HG02840 (cell line): ENCODE measurements around the gene NDUFB11.

ENCODE experiments used
- ATAC-seq: cut with Tn5 transposase; IDR thresholded peaks from one replicate; pipeline ENCODE4 v1.9.1; 2021; ENCODE audit warnings: mild to moderate bottlenecking, moderate library complexity, moderate number of reproducible peaks; ENCODE audit not compliant: unreplicated experiment, low FRiP score

NDUFB11 gene

DNA sequence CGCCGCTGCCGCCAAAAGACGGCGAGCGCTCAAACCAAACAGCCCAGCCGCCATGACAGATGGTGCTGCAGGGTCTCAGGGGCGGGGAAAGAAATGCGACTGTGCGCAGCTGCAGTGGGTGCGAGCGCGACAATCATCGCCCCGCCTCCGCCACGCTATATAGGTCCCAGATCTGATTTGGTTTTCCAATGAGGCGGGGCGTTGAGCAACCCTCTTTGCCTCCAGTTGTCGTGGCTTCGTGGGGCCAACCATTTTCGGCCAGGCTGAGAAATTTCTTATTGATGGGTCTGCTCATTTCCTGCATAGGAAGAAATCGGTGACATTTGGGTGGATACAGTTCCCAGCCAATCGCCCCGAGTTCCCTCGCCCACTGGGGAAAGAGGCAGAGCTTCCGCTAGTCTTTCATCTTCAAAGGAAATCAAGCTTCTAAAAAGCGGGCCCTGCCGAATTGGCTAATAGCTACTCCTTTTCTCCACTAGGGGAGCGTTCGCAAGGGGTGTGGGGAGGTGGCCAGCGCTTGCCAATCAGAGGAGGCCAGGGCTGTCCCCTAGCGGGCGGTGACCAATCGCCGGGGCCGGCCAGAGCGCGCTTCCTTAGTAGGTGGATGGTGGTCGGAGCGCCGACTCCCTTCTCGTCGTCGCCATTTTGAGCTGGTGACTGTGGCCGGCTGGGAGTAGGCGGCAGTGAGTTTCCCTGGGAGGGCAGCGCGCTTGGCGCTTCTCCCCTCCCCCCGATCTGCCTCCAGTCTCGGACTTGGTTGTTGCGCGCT lies at the start of gene NDUFB11, which contains the start of gene RBM10:
Gene NDUFB11, minus strand, starts transcription at position 77 of the 769 bp plus-strand sequence. Its CDS starts 23 bp downstream, at position 54.
Gene RBM10, plus strand, starts transcription at position 596 of the 769 bp plus-strand sequence. CDS start 2,261 bp downstream, outside the sequence.
- peak; percentile 89 for ATAC-seq

DNA sequence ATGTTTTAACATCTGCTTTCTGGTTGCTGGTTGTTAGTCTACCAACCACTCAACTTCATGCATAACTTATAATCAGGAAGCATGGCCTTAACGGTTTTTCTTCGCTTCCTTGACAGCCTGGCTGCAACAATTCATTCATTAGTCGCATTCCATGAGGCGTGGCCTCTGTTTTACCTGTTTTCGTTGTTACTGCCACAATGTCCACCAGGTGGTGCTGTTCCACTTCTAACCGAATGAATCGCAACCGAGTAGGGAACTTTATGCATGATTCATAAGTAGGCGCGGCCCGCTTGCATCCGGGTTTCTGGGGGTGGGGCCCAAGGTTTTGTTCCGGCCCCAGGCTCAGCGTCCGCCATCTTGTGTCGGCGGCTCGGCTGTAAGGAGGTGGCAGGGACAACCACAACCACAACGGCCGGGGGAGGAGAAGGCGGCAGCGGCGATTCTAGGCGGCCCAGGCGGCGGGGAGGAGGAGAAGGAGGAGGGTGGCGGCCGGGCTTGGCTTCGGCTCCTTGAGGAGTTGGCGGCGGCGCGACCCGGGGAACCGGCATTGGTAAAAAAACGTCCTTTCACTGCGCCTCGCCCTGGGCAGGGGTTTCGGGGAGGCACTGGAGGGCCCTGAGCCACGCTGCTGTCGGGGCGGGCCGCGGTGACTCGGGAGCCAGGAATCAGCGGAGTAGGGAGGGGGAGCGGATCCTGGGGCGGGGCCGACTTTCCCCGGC lies 49.1 kb upstream of the NDUFB11 start, which contains the start of gene UBA1:
Gene UBA1, plus strand, starts transcription at position 355 of the 719 bp plus-strand sequence. CDS start 4,974 bp downstream, outside the sequence.
- ATAC-seq: peak; percentile 79

DNA sequence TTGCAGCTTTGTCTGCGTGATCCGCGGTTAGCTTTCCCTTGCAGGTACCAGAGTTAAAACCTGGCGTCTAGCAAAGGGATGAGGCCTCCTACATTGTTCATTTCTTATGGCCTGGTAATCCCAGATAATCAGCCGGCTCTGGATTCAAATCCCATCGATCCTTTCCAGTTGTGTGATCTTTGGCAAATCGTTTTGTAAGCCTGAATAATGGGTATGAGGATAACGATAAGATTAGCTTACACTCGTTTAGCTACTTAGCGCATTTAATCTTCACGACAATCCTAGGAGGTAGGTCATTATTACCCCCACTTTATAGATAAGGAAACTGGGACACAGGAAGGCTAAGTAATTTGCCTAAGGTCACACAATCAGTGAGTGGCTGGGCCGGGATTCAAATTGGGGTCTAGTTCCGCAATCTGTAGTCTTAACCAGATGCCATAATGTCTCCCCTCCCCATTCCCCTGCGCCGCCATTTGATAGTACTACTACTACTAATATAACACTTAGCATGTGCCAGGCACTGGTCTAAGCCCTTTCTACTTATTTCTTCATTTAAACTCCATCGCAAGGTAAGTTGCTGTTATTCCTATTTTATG lies 47.4 kb upstream of the NDUFB11 start:
- no peak for ATAC-seq

DNA sequence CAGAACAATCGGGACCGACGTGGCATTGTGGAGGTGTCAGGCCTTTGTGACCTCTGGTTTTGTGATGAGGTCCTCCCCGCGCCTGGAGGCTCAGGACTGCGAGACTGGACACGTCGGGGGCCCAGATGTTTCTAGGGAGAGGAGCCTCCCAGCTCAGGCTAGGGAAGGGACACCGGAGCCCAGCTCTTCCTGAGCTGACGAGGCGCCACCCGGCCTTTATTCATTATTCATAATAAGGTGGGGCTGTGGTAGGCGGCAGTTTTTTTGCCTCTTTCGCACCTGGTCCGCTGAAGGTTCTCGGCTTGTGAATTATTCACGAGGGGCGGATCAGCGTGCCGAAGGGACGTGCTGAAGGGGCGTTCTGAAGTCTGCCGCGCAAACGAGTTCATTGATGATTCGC lies 46.8 kb upstream of the NDUFB11 start:
- no peak for ATAC-seq

DNA sequence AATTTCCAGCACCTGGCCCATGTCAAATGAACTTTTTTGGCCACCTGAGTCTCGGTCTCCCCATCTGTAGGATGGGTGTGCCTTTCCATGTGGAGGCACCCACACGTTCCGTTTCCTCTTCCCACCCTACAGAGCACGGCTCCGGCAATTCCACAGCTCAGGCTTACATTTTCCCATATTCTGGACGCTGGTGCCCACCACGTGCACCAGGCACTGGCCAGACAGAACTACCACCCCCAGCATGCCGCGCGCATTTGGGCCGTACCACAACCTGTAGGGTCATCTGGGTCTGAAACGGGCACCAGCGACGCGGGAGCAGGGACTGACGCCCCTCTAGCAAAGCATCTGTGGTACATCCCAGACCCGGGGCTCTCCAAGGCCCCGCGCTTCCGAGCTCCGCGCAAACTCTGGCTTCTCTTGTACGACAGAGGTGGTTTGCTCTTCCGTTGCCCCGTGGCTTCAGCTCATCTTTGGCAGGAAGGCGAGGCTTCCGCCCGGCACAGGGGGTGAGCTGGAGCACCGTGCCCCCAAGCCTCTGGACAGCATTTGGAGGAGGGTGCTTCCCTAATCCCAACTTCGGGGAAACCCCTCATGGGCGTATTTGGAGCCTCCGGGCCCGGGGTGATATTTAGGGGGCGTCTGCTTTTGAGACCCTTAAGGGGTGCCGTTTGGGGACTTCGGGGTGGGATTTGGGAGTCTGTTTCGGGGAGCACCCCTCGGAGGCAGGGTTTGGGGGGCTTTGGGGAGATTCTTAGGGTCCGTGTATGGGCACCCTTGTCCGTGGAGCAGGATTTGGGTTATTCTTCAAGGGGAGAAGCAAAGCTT lies 46.2 kb upstream of the NDUFB11 start:
- ATAC-seq: no peak

DNA sequence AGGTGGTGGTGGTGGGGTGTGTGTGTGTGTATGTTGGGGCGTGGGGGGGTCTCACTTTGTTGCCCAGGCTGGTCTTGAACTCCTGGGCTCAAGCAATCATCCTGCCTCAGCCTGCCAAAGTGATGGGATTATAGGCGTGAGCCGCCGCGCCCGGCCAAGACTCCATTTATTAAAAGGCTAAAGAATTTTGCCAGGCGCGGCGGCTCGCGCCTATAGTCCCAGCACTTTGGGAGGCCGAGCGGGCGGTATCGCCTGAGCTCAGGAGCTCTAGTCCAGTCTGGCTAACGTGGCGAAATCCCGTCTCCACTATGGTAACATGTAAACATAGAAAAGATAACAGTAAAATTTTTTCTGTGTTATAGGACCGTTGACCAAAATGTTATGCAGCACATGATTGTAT lies 45.4 kb upstream of the NDUFB11 start:
- ATAC-seq: no peak

DNA sequence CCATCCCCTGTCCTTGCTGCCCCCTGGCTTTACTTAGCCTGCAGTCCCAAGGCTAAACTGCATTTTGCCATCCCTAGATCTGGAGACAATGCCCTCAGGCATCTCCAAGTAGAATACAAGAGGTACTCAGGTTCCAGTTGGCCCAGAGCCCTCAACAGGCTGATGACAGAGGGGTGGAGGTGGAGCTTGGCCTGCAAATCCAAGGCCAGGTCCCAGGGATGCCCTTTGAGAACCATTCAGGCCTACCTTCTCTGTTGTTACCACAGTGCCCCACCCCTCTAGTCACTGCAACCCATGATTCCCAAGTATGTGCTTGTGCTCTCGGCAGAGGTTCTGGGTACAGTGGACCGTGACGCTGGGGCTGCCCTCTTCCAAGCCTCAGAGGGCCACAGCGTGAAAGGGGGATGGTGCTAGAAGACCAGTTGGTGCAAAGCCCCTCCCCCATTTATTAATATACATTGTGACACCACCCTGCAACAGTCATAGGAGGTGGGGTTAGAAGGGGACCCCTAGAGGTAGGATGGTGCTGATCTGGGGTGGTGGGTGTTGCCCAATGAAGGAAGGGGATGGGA lies 42.7 kb upstream of the NDUFB11 start:
- ATAC-seq: no peak

DNA sequence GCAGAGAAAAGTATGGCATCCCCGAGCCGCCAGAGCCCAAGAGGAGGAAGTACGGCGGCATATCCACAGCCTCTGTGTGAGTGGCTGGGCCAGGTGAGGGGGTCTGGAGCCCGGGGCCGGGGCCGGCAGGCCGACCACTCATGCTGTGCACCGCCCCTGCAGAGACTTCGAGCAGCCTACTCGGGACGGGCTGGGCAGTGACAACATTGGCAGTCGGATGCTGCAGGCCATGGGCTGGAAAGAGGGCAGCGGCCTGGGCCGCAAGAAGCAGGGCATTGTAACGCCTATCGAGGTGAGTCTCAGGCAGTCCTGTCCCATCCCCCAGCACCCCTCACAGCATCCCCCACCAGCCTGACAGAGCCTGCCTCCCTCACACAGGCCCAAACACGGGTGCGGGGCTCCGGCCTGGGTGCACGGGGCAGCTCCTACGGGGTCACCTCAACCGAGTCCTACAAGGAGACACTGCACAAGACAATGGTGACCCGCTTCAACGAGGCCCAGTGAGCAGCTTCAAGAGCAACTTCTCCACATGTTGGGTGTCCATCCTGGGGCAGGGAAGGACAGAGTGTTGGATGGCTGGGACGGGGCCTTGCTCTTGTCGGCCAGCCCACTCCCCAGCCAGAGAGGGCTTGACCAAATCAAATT lies 41.7 kb upstream of the NDUFB11 start:
- no peak for ATAC-seq

DNA sequence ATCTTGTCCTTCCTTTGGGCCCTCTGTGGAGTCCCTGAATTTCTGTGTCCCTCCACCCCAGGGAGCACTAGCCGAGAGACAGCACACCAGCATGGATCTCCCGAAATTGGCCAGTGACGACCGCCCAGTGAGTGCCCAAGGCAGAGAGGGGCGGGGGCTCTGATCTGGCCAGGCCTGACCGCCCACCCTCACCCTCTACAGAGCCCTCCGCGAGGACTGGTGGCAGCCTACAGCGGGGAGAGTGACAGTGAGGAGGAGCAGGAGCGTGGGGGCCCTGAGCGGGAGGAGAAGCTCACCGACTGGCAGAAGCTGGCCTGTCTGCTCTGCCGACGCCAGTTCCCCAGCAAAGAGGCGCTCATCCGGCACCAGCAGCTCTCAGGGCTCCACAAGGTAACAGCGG lies 40.7 kb upstream of the NDUFB11 start:
- no peak for ATAC-seq

DNA sequence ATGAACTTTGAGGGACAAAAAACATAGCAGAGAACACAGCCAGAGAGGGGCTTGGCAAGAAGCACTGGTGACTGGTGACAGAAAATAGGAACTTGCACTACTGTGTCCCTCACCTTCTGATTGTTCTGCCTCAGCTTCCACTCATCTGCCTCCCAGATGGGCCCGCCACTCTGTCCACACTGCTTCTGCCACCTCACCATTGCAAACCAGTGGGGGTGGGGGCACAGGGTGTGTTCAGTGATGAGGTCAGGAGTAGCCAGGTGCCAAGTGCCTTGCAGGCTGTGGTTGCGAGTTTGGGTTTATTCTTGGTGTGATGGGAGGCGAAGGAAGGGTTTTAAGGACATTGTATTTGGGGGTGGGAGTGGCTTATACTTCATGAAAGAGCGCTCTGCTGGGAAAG lies 40.0 kb upstream of the NDUFB11 start:
- no peak for ATAC-seq

DNA sequence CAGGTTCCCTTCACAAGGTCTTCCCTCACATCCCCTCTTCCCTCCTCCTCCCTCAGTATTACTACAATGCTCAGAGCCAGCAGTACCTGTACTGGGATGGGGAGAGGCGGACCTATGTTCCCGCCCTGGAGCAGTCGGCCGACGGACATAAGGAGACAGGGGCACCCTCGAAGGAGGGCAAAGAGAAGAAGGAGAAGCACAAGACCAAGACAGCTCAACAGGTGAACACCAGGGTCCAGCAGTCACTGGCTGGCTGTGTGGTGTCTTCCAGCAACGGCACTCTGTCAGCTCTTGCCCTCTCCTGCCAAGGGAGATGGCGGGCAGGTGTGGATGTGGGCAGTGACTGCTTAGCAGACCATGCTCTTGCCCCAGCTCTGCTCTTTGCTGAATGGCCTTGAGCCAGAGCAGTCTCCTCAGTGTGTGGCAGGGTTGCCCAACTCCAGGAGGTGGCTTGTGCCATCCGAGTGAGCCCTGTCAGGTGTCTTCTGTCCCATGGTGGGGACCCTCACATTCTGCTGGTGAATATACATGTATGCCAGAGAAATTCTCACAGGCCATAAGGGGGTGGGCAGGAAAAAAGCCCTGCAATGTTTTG lies 37.7 kb upstream of the NDUFB11 start:
- no peak for ATAC-seq

DNA sequence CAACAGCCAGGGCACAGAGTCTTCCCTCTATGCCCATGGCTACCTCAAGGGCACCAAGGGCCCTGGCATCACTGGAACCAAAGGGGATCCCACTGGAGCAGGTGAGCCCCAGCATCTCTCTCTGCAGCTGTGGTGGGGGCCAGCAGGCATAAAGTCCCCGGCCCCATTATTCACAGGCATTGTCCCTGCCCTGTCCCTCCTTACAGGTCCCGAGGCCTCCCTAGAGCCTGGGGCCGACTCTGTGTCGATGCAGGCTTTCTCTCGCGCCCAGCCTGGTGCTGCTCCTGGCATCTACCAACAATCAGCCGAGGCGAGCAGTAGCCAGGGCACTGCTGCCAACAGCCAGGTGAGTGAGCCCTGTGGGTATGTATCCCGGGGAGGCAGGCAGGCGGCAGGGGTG lies 36.8 kb upstream of the NDUFB11 start:
- no peak for ATAC-seq

DNA sequence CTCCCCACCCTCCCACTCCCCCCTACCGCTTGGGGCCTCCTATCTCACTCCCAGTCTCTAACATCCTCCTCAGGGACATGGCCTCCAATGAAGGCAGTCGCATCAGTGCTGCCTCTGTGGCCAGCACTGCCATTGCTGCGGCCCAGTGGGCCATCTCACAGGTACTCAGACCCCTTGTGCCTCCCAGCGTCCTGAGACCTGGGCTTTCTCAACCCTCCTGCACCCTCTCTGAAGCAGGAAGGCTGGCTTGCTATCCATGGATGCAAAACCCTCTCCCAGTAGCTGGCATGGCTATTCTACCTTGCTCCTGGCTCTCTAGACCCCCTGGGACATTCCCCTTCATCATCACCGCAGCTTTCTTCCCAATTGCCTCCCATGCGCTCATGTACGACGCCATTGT lies 35.8 kb upstream of the NDUFB11 start:
- no peak for ATAC-seq

DNA sequence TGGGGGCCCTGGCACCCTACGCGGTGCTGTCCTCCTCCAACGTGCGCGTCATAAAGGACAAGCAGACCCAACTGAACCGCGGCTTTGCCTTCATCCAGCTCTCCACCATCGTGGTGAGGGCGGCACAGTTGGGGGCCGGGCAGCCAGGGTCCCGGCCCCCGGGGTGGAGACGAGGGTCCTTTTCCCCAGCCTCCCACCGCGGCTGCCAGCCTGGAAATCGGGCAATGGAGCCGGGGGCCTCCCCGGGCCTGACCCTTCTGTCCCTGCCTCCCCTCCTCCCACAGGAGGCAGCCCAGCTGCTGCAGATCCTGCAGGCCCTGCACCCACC lies 35.4 kb upstream of the NDUFB11 start:
- no peak for ATAC-seq

DNA sequence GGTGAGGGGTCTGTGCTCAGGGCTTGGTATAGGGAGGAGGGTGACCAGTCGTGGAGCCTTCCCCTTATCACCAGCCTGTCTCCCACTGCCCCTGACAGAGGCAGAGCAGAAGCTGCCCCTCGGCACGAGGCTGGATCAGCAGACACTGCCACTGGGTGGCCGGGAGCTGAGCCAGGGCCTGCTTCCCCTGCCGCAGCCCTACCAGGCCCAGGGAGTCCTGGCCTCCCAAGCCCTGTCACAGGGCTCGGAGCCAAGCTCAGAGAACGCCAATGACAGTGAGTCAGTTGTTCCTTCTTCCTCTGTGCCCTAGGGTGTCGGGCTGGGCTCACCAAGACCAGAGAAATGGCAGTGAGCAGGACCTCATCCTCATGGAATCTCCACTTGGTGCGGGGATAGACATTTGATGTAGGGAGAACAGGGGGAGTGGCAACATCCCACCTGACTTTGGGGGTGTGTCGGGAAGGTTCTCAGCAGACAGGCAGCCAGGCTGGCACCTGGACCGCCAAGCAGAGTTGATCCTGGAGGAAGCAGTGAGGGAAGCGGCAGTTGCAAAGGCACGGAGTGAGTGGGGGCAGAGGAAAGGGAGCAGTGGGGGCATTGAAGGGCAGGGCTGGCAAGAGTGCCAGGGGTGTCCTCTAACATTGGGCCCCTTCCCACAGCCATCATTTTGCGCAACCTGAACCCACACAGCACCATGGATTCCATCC lies 34.9 kb upstream of the NDUFB11 start:
- no peak for ATAC-seq

DNA sequence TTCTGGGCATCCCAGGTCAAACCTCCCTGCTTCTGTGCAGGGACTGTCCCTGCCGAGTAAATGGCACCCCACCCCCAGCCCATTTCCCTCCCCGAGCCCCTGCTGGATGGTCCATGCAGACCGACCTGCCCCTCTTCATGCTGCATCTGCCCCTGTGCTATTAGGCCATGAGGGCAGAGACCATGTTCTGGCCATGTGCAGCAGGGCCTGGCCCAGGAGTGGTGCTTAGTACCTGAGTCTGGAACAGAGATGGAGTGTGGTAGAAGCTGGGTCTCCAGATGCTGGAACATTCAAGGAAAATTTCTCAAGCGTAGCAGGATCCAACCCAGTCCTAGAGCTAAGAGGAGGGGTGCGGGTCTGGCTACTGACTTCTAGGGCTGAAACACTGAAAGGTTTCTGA lies 33.8 kb upstream of the NDUFB11 start:
- ATAC-seq: no peak

DNA sequence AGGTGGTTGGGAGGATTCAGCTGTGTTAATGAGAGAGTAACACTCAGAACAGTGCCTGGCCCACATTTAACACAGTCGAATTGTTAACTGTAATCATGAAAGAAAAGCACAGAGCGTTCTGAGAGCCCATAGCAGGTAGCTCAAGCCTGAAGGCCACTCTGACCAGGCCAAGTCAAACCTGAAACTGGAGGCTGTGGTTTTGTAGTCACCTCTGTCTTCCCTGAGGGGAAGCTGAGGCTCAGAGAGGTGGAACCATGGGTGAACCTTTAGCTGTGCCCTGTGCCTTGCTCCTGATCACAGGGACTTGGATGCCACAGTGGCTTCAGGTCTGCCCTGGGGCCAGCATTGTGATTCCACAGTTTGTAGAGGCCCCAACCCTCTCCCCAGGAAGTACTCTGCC lies 32.6 kb upstream of the NDUFB11 start:
- no peak for ATAC-seq

DNA sequence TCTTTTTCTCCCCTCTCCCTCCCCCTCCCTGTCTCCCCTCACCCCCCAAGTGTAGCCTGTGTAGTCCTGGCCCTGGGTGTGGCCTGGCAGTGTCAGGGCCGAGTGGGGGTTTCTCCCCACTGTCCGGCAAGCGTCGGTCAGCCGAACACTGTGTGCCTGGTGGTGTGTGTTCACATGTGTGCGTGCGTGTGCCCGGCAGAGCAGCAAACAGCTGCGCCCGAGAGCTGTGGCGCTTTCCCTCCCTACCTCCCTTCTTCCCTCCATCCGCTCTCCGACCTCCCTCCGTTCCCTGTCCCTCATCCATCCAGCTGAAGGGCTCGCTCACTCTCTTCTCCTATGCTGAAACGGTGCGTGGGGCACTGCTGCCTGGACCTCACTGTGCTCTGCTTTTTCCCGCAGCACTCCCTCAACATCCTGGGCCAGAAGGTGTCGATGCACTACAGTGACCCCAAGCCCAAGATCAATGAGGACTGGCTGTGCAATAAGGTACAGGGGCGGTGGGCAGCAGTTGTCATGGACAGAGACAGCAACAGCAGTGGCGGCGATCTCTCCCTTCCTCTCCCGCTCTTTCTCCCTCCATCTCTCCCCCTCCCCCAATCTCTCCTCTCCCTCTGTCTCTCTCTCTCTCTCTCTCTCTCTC lies 31.7 kb upstream of the NDUFB11 start:
- ATAC-seq: no peak
